ENCODE measurements around the gene AXDND1. TPM values are rescaled to one million over a fixed set of nuclear protein-coding genes. Genes with fewer than 3 reads are reported as not detected.

AXDND1 gene
- total and polyA plus RNA-seq, 2 of the 8 experiments (the other 6 are each of a cell fraction or from before 2014, with no cell fraction given) = 0.61 TPM; not detected in 1

DNA sequence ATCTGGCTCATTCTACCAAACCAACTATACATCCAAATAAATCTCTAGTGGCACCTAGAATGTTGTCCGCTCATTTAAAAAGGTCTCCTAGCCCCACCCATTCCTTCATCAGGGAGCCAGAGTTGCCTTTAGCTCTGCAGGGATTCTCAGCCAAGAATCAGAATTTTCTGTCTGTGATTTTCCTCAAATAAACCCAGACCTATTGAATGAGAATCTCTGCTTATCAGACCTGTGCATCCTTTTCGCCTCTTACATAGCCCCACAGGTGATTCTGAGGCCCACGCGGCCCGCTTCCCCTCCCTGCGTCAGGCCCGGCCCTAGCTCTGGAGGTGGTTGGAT, 225.5 kb downstream of the AXDND1 start:
- Histone ChIP-seq H3K4me3 (ENCODE audit: extremely low read depth in 1 of 4, insufficient read depth in 2 of 4, low read depth in 3 of 4, low read length in 4 of 4) (peak overlapping the region in 3 of 4 experiments; percentile 0 to 44 (median 14); a peak in 4 of 8 replicates), H2AFZ (ENCODE audit: low read length) (no peak overlapping the region), H3K14ac (ENCODE audit: insufficient read length) (no peak overlapping the region), H4K91ac (replicated peaks; ENCODE audit: insufficient read length, low read length) (no peak overlapping the region), H3K4me2 (ENCODE audit: insufficient read depth in 1 of 2, low read depth in 2 of 2, low read length in 2 of 2) (peak overlapping the region; percentile 46 to 53; a peak in 3 of 4 replicates), H3K56ac (replicated peaks; ENCODE audit: insufficient read length, low read depth, low read length) (no peak overlapping the region), H2BK5ac (ENCODE audit: low read depth, low read length) (no peak overlapping the region), H3K27ac (ENCODE audit: low read depth, low read length) (no peak overlapping the region), H3K36me3 (ENCODE audit: control insufficient read depth in 2 of 4, insufficient read depth in 4 of 4, low read length in 3 of 4) (no peaks in the 10 kb centered on the region; a peak in 1 of 8 replicates), H3K79me1 (ENCODE audit: low read depth, low read length) (no peaks in the 10 kb centered on the region), H3K27me3 (replicated peaks in 1 of 4; ENCODE audit: control insufficient read depth in 3 of 4, extremely low read depth in 1 of 4, insufficient read depth in 3 of 4, low read length in 3 of 4) (peaks cover 13 to 55% (median 36%) of the 10 kb centered on the region in 4 experiments), H3K4ac (replicated peaks; ENCODE audit: insufficient read length, low read depth, low read length) (no peak overlapping the region), H3K23me2 (ENCODE audit: low read depth, low read length) (no peaks in the 10 kb centered on the region), H3K18ac (ENCODE audit: extremely low read depth, low read length) (no peak overlapping the region; the same call in none of the 2 replicates), H2BK20ac (ENCODE audit: low read length) (no peak overlapping the region), H3K4me1 (replicated peaks in 1 of 4; ENCODE audit: control insufficient read depth in 3 of 4, insufficient read depth in 4 of 4, low read length in 3 of 4) (no peaks in the 10 kb centered on the region; a peak in 1 of 7 replicates), H3K9me3 (ENCODE audit: insufficient read depth in 2 of 2, low read depth in 1 of 2, low read length in 1 of 2) (peaks cover 3% of the 10 kb centered on the region in 2 experiments; a peak in 2 of 4 replicates), H4K20me1 (replicated peaks in 1 of 2; ENCODE audit: control insufficient read depth in 1 of 2, insufficient read depth in 2 of 2, low read length in 2 of 2) (no peaks in the 10 kb centered on the region), H2BK120ac (replicated peaks; ENCODE audit: low read depth, low read length) (no peak overlapping the region), H2BK15ac (ENCODE audit: low read length) (no peak overlapping the region), H2BK12ac (ENCODE audit: low read depth, low read length) (no peak overlapping the region), H4K5ac (ENCODE audit: insufficient read length, low read depth, low read length) (no peak overlapping the region), H4K8ac (ENCODE audit: extremely low read depth, insufficient read depth, low read length) (peak overlapping the region; percentile 59; the same call in 1 of the 2 replicates), H2AK5ac (ENCODE audit: low read depth, low read length) (no peak overlapping the region), H3K9ac (replicated peaks in 1 of 4; ENCODE audit: extremely low read depth in 1 of 4, low read depth in 3 of 4, low read length in 3 of 4) (no peak overlapping the region), H3K23ac (ENCODE audit: insufficient read length) (no peak overlapping the region), H3K79me2 (ENCODE audit: control insufficient read depth in 1 of 2, insufficient read depth in 2 of 2, low read length in 2 of 2) (no peaks in the 10 kb centered on the region)
- ChIA-PET POLR2A (ENCODE audit: partially characterized antibody) (no interaction called here), CTCF (ENCODE audit: partially characterized antibody) (interaction anchor here (0.7 to 1.5 kb wide), 7 partner anchors 9 to 128 kb away, joined by 3 to 4 read pairs (median 3); no protein-coding TSS in a partner anchor)
- WGBS, 2 experiments (ENCODE audit: extremely low coverage in 1 of 2, insufficient coverage in 1 of 2, insufficient read length in 1 of 2, insufficient replicate concordance in 2 of 2, low coverage in 1 of 2, low lambda C conversion rate in 2 of 2, missing lambda C conversion rate in 1 of 2) = 59% methylated on average over 7 of the region's 7 CpGs; no CpG with 5 or more reads in 1 of the 2 experiments
- FAIRE-seq (no peak), DNase-seq (ENCODE audit: low read depth in 1 of 2, low spot score in 2 of 2) (no peak)
- no peak for TF ChIP-seq EGR1 (IDR thresholded peaks at IDR 0.05; ENCODE audit: borderline replicate concordance, low read depth, low read length)
- no peak for TF ChIP-seq USF2 (IDR thresholded peaks at IDR 0.05; ENCODE audit: low read length)
- TF ChIP-seq CTBP2 (IDR thresholded peaks at IDR 0.05; ENCODE audit: borderline replicate concordance, insufficient read depth, insufficient read length, low read length) = no peak
- no peak for TF ChIP-seq RFX5 (IDR thresholded peaks at IDR 0.05; ENCODE audit: borderline replicate concordance, low read depth, low read length)
- no peak for TF ChIP-seq MAFK (IDR thresholded peaks at IDR 0.05; ENCODE audit: low read depth, low read length)
- TF ChIP-seq CBX8 (IDR thresholded peaks at IDR 0.05; ENCODE audit: borderline replicate concordance, low read depth, low read length) = no peak
- no peak for TF ChIP-seq BCL11A (IDR thresholded peaks at IDR 0.05; ENCODE audit: low read depth in 2 of 2, low read length in 2 of 2)
- TF ChIP-seq NRF1 (IDR thresholded peaks at IDR 0.05; ENCODE audit: low read depth, low read length) = no peak
- TF ChIP-seq CHD2 (IDR thresholded peaks at IDR 0.05; ENCODE audit: low read length) = no peak
- no peak for TF ChIP-seq JUND (IDR thresholded peaks at IDR 0.05; ENCODE audit: low read length)
- TF ChIP-seq CREB1 (IDR thresholded peaks at IDR 0.05) = no peak
- TF ChIP-seq SIRT6 (IDR thresholded peaks at IDR 0.05; ENCODE audit: low read length) = no peak
- no peak for TF ChIP-seq PHF8 (conservative IDR thresholded peaks at IDR 0.05; ENCODE audit: low read depth, low read length)
